Measurements from ENCODE around the gene LRG1.

LRG1 gene

GRCh38 chr19:4522291-4523002 is 17.4 kb downstream of the LRG1 start:
- TF ChIP-seq ISL1 (CRISPR knock-in tag; IDR thresholded peaks at IDR 0.05) (no peak), BACH2 (CRISPR knock-in tag; IDR thresholded peaks at IDR 0.05; ENCODE audit: borderline replicate concordance) (no peak), ZFP30 (CRISPR knock-in tag; IDR thresholded peaks at IDR 0.05) (no peak), TCF4 (CRISPR knock-in tag; IDR thresholded peaks at IDR 0.05; ENCODE audit: borderline replicate concordance) (no peak), ZNF70 (CRISPR knock-in tag; IDR thresholded peaks at IDR 0.05) (no peak), ZFP3 (CRISPR knock-in tag; IDR thresholded peaks at IDR 0.05) (no peak)
- TF ChIP-seq, protein P1, sequence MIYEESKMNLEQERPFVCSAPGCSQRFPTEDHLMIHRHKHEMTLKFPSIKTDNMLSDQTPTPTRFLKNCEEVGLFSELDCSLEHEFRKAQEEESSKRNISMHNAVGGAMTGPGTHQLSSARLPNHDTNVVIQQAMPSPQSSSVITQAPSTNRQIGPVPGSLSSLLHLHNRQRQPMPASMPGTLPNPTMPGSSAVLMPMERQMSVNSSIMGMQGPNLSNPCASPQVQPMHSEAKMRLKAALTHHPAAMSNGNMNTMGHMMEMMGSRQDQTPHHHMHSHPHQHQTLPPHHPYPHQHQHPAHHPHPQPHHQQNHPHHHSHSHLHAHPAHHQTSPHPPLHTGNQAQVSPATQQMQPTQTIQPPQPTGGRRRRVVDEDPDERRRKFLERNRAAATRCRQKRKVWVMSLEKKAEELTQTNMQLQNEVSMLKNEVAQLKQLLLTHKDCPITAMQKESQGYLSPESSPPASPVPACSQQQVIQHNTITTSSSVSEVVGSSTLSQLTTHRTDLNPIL (CRISPR knock-in tag; IDR thresholded peaks at IDR 0.05; ENCODE audit: low read depth): no peak
- ATAC-seq: no peak

DNA sequence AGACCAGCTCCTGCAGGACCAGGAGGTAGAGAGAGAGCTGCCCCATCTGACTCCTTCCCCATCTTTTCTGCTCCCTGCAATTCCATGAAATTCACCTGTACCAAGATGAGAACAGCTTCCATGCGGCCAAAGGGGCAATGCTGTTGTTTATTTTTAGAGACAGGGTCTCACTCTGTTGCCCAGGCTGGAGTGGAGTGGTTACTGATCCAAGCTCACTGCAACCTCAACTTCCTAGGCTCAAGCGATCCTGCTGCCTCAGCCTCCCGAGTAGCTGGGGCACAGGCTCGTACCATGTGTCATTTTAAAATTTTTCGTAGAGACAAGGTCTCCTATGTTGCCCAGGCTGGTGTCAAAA is 18.0 kb downstream of the LRG1 start:
- TF ChIP-seq TOX (CRISPR knock-in tag; IDR thresholded peaks at IDR 0.05; ENCODE audit: borderline replicate concordance) (no peak), OSR1 (CRISPR knock-in tag; IDR thresholded peaks at IDR 0.05) (no peak), ZC3H10 (CRISPR knock-in tag; IDR thresholded peaks at IDR 0.05) (no peak), SNAI2 (CRISPR knock-in tag; IDR thresholded peaks at IDR 0.05) (no peak), RARB (CRISPR knock-in tag; IDR thresholded peaks at IDR 0.05) (no peak), CSDC2 (CRISPR knock-in tag; IDR thresholded peaks at IDR 0.05) (no peak), PPARA (CRISPR knock-in tag; IDR thresholded peaks at IDR 0.05; ENCODE audit: borderline replicate concordance) (no peak), ZNF70 (CRISPR knock-in tag; IDR thresholded peaks at IDR 0.05) (no peak), GLIS3 (CRISPR knock-in tag; IDR thresholded peaks at IDR 0.05) (no peak), ESRRG (CRISPR knock-in tag; IDR thresholded peaks at IDR 0.05) (no peak), ZFP3 (CRISPR knock-in tag; IDR thresholded peaks at IDR 0.05) (no peak), ISL1 (CRISPR knock-in tag; IDR thresholded peaks at IDR 0.05) (no peak), TCF4 (CRISPR knock-in tag; IDR thresholded peaks at IDR 0.05; ENCODE audit: borderline replicate concordance) (no peak)
- TF ChIP-seq, protein P2, sequence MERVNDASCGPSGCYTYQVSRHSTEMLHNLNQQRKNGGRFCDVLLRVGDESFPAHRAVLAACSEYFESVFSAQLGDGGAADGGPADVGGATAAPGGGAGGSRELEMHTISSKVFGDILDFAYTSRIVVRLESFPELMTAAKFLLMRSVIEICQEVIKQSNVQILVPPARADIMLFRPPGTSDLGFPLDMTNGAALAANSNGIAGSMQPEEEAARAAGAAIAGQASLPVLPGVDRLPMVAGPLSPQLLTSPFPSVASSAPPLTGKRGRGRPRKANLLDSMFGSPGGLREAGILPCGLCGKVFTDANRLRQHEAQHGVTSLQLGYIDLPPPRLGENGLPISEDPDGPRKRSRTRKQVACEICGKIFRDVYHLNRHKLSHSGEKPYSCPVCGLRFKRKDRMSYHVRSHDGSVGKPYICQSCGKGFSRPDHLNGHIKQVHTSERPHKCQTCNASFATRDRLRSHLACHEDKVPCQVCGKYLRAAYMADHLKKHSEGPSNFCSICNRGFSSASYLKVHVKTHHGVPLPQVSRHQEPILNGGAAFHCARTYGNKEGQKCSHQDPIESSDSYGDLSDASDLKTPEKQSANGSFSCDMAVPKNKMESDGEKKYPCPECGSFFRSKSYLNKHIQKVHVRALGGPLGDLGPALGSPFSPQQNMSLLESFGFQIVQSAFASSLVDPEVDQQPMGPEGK (CRISPR knock-in tag; IDR thresholded peaks at IDR 0.05; ENCODE audit: borderline replicate concordance): no peak
- TF ChIP-seq, protein P1 (CRISPR knock-in tag; IDR thresholded peaks at IDR 0.05; ENCODE audit: low read depth): no peak
- no peak for ATAC-seq

- no peak for ATAC-seq
- TF ChIP-seq ZC3H10 (CRISPR knock-in tag; IDR thresholded peaks at IDR 0.05) (no peak), GLIS3 (CRISPR knock-in tag; IDR thresholded peaks at IDR 0.05) (no peak), ISL1 (CRISPR knock-in tag; IDR thresholded peaks at IDR 0.05) (no peak), TSHZ2 (CRISPR knock-in tag; IDR thresholded peaks at IDR 0.05) (no peak), ARNTL (CRISPR knock-in tag; IDR thresholded peaks at IDR 0.05; ENCODE audit: borderline replicate concordance, low read depth) (no peak), ZFP3 (CRISPR knock-in tag; IDR thresholded peaks at IDR 0.05) (no peak), CSDC2 (CRISPR knock-in tag; IDR thresholded peaks at IDR 0.05) (no peak)
- TF ChIP-seq, protein P2 (CRISPR knock-in tag; IDR thresholded peaks at IDR 0.05; ENCODE audit: borderline replicate concordance): no peak
These were observed 18.5 kb downstream of the LRG1 start for GRCh38 chr19:4521170-4521887.
